Coronary artery (tissue), 2 donors: ENCODE results near the gene TIFAB.

ENCODE experiments used
- DNase-seq: peaks from one replicate; pipeline ENCODE4 v3.0.0-alpha.2; 2017; ENCODE audit warnings: low spot score
- H3K27ac ChIP-seq, 2 donors: fragments of 200-600 bp; sonication (generic); one replicate each; pipeline ENCODE4 v1.5.1; 2016 to 2019
- H3K4me3 ChIP-seq: fragments of 200-600 bp; sonication (generic); 2 replicates; pipeline ENCODE4 v1.5.1; 2016; ENCODE audit warnings: mild to moderate bottlenecking, moderate library complexity
- CTCF ChIP-seq: fragments of 200-600 bp; sonication (generic); IDR thresholded peaks from one replicate; pipeline ENCODE4 v1.5.1; 2019; ENCODE audit warnings: antibody characterized with exemption

TIFAB gene

GRCh38 chr5:135471726-135472125 lies 19.6 kb upstream of the TIFAB start:
- no peak for TF ChIP-seq CTCF
- no peak for DNase-seq
- Histone ChIP-seq H3K27ac (no peak overlapping the region), H3K4me3 (no peak overlapping the region)

- no peak for DNase-seq
- Histone ChIP-seq H3K4me3 (no peak overlapping the region), H3K27ac (no peak overlapping the region)
- TF ChIP-seq CTCF, result no peak
Measured at GRCh38 chr5:135469911-135470310, 17.8 kb upstream of the TIFAB start.

- H3K27ac ChIP-seq, result no peak overlapping the region
- no peak for TF ChIP-seq CTCF
- H3K4me3 ChIP-seq, result no peak overlapping the region
- DNase-seq, result no peak
Measured at GRCh38 chr5:135468541-135468940, 16.4 kb upstream of the TIFAB start.

- DNase-seq, result no peak
- Histone ChIP-seq H3K27ac (no peak overlapping the region), H3K4me3 (no peak overlapping the region)
- no peak for TF ChIP-seq CTCF
Measured at GRCh38 chr5:135467871-135468485, 15.8 kb upstream of the TIFAB start.

GRCh38 chr5:135467051-135467625 lies 15.0 kb upstream of the TIFAB start:
- no peak for TF ChIP-seq CTCF
- no peak overlapping the region for H3K4me3 ChIP-seq
- no peak overlapping the region for H3K27ac ChIP-seq
- no peak for DNase-seq

- TF ChIP-seq CTCF, result peak; percentile 94
- no peak for DNase-seq
- H3K27ac ChIP-seq, result no peak overlapping the region
- H3K4me3 ChIP-seq, result peak overlapping the region; percentile 64
Measured at GRCh38 chr5:135466178-135467050, 14.3 kb upstream of the TIFAB start.
